ENCODE measurements around the gene PSMD13.

DNA sequence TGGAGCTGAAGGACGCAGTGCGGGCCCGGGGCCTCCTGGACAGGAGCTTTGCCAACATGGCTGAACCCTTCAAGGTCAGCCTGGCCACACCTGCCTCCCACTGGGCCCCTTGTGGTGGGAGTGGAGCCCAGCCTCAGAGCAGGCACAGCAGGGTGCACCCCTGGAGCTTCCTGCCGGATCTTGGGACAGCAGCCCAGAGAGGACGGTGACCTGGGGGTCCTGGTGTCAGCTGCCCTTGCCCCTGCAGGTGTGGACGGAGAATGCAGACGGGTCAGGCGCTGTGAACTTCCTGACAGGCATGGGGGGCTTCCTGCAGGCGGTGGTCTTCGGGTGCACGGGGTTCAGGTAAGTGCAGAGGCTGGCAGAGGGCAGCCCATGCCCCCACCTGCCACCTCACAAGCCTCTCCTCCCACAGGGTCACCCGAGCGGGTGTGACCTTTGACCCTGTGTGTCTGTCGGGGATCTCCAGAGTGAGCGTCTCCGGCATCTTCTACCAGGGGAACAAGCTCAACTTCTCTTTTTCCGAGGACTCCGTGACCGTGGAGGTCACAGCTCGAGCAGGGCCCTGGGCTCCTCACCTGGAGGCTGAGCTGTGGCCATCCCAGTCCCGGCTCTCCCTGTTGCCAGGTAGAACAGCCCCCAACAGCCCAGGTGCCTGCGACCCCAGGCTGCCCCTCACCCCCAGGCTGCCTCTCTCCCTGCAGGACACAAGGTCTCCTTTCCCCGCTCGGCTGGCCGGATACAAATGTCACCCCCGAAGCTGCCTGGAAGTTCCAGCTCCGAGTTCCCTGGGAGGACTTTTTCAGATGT, 57.3 kb downstream of the PSMD13 start:
- TF ChIP-seq, protein P1, sequence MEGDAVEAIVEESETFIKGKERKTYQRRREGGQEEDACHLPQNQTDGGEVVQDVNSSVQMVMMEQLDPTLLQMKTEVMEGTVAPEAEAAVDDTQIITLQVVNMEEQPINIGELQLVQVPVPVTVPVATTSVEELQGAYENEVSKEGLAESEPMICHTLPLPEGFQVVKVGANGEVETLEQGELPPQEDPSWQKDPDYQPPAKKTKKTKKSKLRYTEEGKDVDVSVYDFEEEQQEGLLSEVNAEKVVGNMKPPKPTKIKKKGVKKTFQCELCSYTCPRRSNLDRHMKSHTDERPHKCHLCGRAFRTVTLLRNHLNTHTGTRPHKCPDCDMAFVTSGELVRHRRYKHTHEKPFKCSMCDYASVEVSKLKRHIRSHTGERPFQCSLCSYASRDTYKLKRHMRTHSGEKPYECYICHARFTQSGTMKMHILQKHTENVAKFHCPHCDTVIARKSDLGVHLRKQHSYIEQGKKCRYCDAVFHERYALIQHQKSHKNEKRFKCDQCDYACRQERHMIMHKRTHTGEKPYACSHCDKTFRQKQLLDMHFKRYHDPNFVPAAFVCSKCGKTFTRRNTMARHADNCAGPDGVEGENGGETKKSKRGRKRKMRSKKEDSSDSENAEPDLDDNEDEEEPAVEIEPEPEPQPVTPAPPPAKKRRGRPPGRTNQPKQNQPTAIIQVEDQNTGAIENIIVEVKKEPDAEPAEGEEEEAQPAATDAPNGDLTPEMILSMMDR (IDR thresholded peaks at IDR 0.05; ENCODE audit: low read depth, low read length), result no peak
- no peak for TF ChIP-seq EZH2phosphoT487 (IDR thresholded peaks at IDR 0.05; ENCODE audit: low read depth)

All from OCI-LY3 (cell line).